ES-I3 (cell line): Measurements from ENCODE around the gene ABHD10.
"Not testable (repeated sequence)": the region's sequence is repeated elsewhere in the genome, so short reads cannot be mapped to it uniquely, and the experiment has no call there.

Experiments
- H3K36me3 ChIP-seq: 2 replicates; pipeline ENCODE4 v1.6.1; 2013; ENCODE audit warnings: mild to moderate bottlenecking, low read length, control low read depth, moderate library complexity; ENCODE audit not compliant: insufficient read depth
- H3K4me1 ChIP-seq: 2 replicates; pipeline ENCODE4 v1.6.1; 2013; ENCODE audit warnings: mild to moderate bottlenecking, control low read depth, low read length; ENCODE audit not compliant: insufficient read depth
- H3K9ac ChIP-seq: 2 replicates; pipeline ENCODE4 v1.6.1; 2013; ENCODE audit warnings: low read depth, mild to moderate bottlenecking, low read length, moderate library complexity
- H3K9me3 ChIP-seq: 2 replicates; pipeline ENCODE4 v1.6.1; 2013; ENCODE audit warnings: mild to moderate bottlenecking, low read length, moderate library complexity; ENCODE audit not compliant: control insufficient read depth, insufficient read depth

Gene ABHD10

GRCh38 chr3:112013784-112014143 lies 34.9 kb downstream of the ABHD10 start:
- Histone ChIP-seq H3K9ac (no peak overlapping the region), H3K4me1 (no peaks in the 10 kb centered on the region), H3K36me3 (no peaks in the 10 kb centered on the region)

DNA sequence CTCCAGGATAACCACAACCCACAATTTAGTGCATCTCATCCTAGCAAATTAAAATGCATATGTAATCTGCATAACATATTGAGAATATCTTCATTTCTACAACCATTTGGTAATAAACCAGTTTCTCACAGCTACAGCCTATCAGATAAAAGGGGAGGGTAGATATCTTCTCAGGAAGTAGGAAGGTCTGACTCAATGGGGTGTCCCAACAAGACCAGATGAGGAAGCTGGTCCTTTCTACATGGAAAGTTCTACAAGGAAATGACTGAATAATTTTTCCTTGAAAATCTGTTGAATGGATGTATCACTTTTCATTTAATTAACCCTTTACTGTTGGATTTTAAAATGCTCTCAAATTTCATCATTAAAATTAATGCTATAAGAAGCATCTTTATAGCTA lies 38.3 kb downstream of the ABHD10 start:
- H3K4me1 ChIP-seq, result no peaks in the 10 kb centered on the region
- H3K36me3 ChIP-seq, result no peaks in the 10 kb centered on the region
- H3K9me3 ChIP-seq, result no peaks in the 10 kb centered on the region; the same call in 1 of the 2 replicates
- no peak overlapping the region for H3K9ac ChIP-seq

More at GRCh38 chr3:112013784-112014143, 34.9 kb downstream of the ABHD10 start:
- no peaks in the 10 kb centered on the region for H3K9me3 ChIP-seq

GRCh38 chr3:112018712-112019111 lies 39.9 kb downstream of the ABHD10 start:
- no peaks in the 10 kb centered on the region for H3K36me3 ChIP-seq
- H3K9ac ChIP-seq, result no peak overlapping the region
- H3K4me1 ChIP-seq, result no peaks in the 10 kb centered on the region
- peaks cover 5% of the 10 kb centered on the region; the same call in 1 of the 2 replicates for H3K9me3 ChIP-seq

- Histone ChIP-seq H3K9me3 (peaks cover 5% of the 10 kb centered on the region; the same call in 1 of the 2 replicates), H3K36me3 (no peaks in the 10 kb centered on the region), H3K4me1 (no peaks in the 10 kb centered on the region), H3K9ac (no peak overlapping the region)
Measured at GRCh38 chr3:112019716-112020115, 40.9 kb downstream of the ABHD10 start.

DNA sequence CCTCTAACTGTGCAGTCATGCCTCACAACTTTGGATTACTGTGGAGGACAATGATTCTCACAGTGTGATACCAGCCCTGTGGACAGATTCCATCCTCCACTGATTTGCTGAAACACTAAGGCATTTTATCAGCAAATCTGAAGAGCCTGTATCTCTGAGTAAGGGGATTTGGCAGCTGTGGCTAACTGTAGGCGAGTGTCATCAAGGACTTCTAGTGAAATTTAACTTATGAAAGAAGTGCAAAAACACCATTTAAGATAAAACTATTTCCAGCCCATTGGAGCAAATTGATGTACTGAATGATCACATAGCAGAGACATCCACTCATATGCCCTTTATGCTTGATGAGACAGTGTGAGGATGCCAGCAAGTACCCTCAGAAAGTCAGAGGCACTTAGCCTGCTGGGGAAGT lies 41.9 kb downstream of the ABHD10 start:
- Histone ChIP-seq H3K9me3 (peaks cover 5% of the 10 kb centered on the region; the same call in 1 of the 2 replicates), H3K4me1 (no peaks in the 10 kb centered on the region), H3K9ac (no peak overlapping the region), H3K36me3 (no peaks in the 10 kb centered on the region)

DNA sequence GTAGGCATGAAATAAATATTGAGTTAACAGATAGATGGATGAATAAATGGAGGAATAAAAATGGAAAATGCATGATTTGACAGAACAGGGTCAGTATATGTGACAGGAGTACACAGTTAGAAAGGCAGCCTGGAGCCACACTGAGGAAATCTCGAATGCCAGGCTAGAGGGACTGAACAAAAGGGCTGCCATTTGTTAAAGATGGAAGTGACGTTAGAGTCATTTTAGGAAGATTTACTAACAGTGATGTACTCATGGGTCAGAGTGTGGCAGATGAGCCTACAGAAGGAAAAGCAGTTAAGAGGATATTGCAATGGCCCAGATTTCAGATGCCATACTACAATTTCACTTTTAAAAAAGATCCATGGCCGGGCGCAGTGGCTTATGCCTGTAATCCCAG lies 48.3 kb downstream of the ABHD10 start:
- no peaks in the 10 kb centered on the region for H3K4me1 ChIP-seq
- H3K36me3 ChIP-seq, result no peaks in the 10 kb centered on the region
- no peak overlapping the region for H3K9ac ChIP-seq
- H3K9me3 ChIP-seq, result 0 out of 2 replicates have a peak, but pooled peaks cover 6% of the 10 kb centered on the region

DNA sequence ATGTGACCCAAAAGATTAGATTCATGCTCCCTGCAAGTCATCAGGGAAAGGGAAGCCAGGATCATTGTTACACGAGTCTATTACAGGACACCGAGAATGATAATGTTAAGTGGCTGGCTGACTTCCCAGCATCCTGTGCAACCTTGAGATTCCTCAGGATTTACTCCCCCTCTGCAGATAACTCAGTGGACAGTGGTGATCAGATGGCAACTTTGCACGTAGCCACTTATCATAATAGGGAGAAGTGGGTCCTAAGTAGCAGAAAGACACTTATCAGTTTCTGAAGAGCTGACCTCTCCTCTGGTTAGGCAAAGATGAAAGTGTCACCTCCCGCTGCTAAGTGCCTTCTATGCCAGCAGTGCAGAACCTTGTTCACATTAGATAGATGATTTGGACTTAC lies 49.0 kb downstream of the ABHD10 start:
- Histone ChIP-seq H3K9ac (no peak overlapping the region), H3K9me3 (0 out of 2 replicates have a peak, but pooled peaks cover 5% of the 10 kb centered on the region), H3K36me3 (no peaks in the 10 kb centered on the region), H3K4me1 (no peaks in the 10 kb centered on the region)

GRCh38 chr3:112030901-112031300 lies 52.1 kb downstream of the ABHD10 start:
- Histone ChIP-seq H3K9ac (no peak overlapping the region), H3K4me1 (no peaks in the 10 kb centered on the region), H3K36me3 (no peaks in the 10 kb centered on the region), H3K9me3 (0 out of 2 replicates have a peak, but pooled peaks cover 5% of the 10 kb centered on the region)

DNA sequence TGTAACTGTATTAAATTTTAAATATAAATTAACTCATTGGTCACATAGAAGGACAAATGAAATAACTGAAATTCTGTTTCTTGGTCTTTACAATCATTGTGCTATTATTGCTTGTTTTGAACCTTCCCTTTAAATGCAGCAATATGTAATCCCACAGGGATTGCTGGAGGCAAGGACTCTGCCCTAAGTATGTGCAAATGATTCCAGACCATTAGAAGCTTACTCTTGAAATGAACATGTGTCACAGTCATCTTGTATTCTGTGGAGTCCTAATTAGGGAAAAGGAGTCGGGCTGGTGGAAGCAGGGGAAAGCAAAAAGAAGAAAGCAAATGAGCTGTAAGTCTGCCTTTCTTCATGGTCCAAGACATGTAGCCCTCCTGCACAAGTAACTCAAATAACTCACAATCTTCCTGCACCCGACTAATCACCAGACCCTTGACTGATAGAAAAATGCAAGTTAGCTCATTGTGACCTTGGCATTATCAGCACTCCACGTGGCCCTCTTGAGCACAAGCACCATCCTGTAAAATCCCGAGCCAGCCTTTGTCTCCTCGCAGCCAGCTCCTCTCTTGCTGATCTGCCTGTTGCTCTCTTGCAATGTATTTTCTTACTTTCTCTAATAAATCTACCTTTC lies 53.4 kb downstream of the ABHD10 start:
- Histone ChIP-seq H3K36me3 (no peaks in the 10 kb centered on the region), H3K9ac (no peak overlapping the region), H3K4me1 (no peaks in the 10 kb centered on the region), H3K9me3 (peaks cover 9% of the 10 kb centered on the region; the same call in 1 of the 2 replicates)

DNA sequence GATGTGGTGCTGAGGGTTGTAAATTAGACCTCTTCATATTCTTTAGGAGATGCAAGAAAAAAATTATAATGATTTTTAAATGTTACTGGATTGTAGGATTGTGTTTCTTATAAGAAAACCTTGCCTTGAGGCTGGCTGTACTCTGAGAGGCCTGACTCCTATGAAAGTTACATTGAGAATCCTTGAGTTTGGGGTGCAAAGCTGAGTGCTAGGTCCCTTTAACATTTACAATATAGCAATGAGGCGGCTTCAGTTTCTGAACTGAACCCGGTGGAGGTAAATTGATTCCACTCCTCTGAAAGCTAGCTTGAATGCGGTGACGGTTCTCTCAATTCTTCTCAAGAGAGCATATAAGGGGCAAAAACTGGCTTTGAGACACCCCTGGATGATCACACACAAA lies 55.6 kb downstream of the ABHD10 start, which contains the start of gene TMPRSS7:
TMPRSS7 (plus strand) TSS at position 301 of the 400 bp plus-strand sequence. CDS start 110 bp downstream, outside the sequence.
- Histone ChIP-seq H3K4me1 (no peaks in the 10 kb centered on the region), H3K36me3 (no peaks in the 10 kb centered on the region), H3K9ac (no peak within 1 kb of the TSS), H3K9me3 (peaks cover 12% of the 10 kb centered on the region; the same call in 1 of the 2 replicates)

DNA sequence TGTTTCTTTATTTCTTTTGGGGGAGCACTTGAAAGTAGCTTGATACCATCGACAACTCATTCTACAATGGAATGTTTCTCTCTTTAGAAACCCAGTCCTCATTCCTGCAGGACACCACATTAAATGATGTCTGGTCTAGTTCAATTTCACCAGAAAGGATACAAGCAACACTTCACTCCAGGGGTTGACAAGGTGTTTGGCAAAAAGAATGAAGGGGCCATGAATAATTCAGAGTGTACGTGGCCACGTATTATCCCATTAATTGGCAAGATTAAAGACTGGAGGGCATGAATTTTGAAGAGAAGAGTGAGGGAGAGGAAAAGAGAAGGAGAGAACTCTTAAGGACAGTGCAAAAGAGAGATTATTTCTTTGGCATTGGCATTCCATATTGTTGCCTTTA lies 56.4 kb downstream of the ABHD10 start:
- H3K36me3 ChIP-seq, result no peaks in the 10 kb centered on the region
- H3K9me3 ChIP-seq, result peaks cover 12% of the 10 kb centered on the region; the same call in 1 of the 2 replicates
- no peak overlapping the region for H3K9ac ChIP-seq
- H3K4me1 ChIP-seq, result no peaks in the 10 kb centered on the region

GRCh38 chr3:112037194-112037593 lies 58.4 kb downstream of the ABHD10 start:
- not testable (repeated sequence) for H3K9ac ChIP-seq, H3K36me3 ChIP-seq

GRCh38 chr3:112038863-112039262 lies 60.0 kb downstream of the ABHD10 start:
- no peak overlapping the region for H3K9ac ChIP-seq
- peaks cover 4% of the 10 kb centered on the region; the same call in 1 of the 2 replicates for H3K4me1 ChIP-seq
- no peaks in the 10 kb centered on the region for H3K36me3 ChIP-seq
- H3K9me3 ChIP-seq, result peaks cover 7% of the 10 kb centered on the region; the same call in 1 of the 2 replicates

More at GRCh38 chr3:112037194-112037593, 58.4 kb downstream of the ABHD10 start:
- not testable (repeated sequence) for H3K4me1 ChIP-seq
- peaks cover 10% of the 10 kb centered on the region; the same call in 1 of the 2 replicates for H3K9me3 ChIP-seq

- H3K9ac ChIP-seq, result no peak overlapping the region
- H3K4me1 ChIP-seq, result peaks cover 4% of the 10 kb centered on the region; the same call in 1 of the 2 replicates
- no peaks in the 10 kb centered on the region for H3K36me3 ChIP-seq
- H3K9me3 ChIP-seq, result peaks cover 7% of the 10 kb centered on the region; the same call in 1 of the 2 replicates
Measured at GRCh38 chr3:112041321-112041720, 62.5 kb downstream of the ABHD10 start.

- H3K36me3 ChIP-seq, result no peaks in the 10 kb centered on the region
- H3K9me3 ChIP-seq, result peaks cover 2% of the 10 kb centered on the region; the same call in 1 of the 2 replicates
- H3K4me1 ChIP-seq, result peaks cover 4% of the 10 kb centered on the region; the same call in 1 of the 2 replicates
- H3K9ac ChIP-seq, result no peak overlapping the region
Measured at GRCh38 chr3:112042842-112043280, 64.0 kb downstream of the ABHD10 start.
